Osteoblast (primary cell): ENCODE results near the gene SH2D5. TPM values are rescaled to one million over a fixed set of nuclear protein-coding genes. Genes with fewer than 3 reads are reported as not detected.

Experiments used
- DNase-seq: peaks from one replicate; pipeline ENCODE4 v3.0.0; 2011; ENCODE audit warnings: low spot score, mixed read lengths; ENCODE audit not compliant: insufficient read length; ENCODE audit errors: missing footprints
- H2AFZ ChIP-seq: 2 replicates; pipeline ENCODE4 v1.6.0; 2011; ENCODE audit warnings: mild to moderate bottlenecking, low read length
- H3K27ac ChIP-seq: 2 replicates; pipeline ENCODE4 v1.5.1; 2011; ENCODE audit warnings: mild to moderate bottlenecking, low read depth, low read length, moderate library complexity
- H3K27me3 ChIP-seq: 2 replicates; pipeline ENCODE4 v1.6.0; 2012; ENCODE audit warnings: mild to moderate bottlenecking, control low read depth, inconsistent platforms, low read length, moderate library complexity; ENCODE audit not compliant: insufficient read depth
- H3K36me3 ChIP-seq: 2 replicates; pipeline ENCODE4 v1.5.1; 2011; ENCODE audit warnings: mild to moderate bottlenecking, low read length, control low read depth, moderate library complexity; ENCODE audit not compliant: insufficient read depth
- H3K4me1 ChIP-seq: 2 replicates; pipeline ENCODE4 v1.5.1; 2011; ENCODE audit warnings: mild to moderate bottlenecking, low read length, control low read depth, moderate library complexity; ENCODE audit not compliant: insufficient read depth
- H3K4me2 ChIP-seq: 2 replicates; pipeline ENCODE4 v1.6.0; 2011; ENCODE audit warnings: mild to moderate bottlenecking, low read length; ENCODE audit not compliant: insufficient read depth
- H3K4me3 ChIP-seq: fragments of 200-600 bp; sonication (generic); 3 replicates; pipeline ENCODE4 v1.5.1; 2012; ENCODE audit warnings: mild to moderate bottlenecking, low read length, inconsistent platforms; ENCODE audit not compliant: insufficient read depth
- H3K79me2 ChIP-seq: 2 replicates; pipeline ENCODE4 v1.6.0; 2012; ENCODE audit warnings: mild to moderate bottlenecking, low read length, control low read depth, inconsistent platforms; ENCODE audit not compliant: insufficient read depth
- H3K9me3 ChIP-seq: 2 replicates; pipeline ENCODE4 v1.5.1; 2011; ENCODE audit warnings: low read depth, low read length, control low read depth
- H4K20me1 ChIP-seq: 2 replicates; pipeline ENCODE4 v1.6.0; 2012; ENCODE audit warnings: mild to moderate bottlenecking, low read length, control low read depth; ENCODE audit not compliant: insufficient read depth
- CTCF ChIP-seq: IDR thresholded peaks from 2 replicates; pipeline ENCODE4 v1.5.1; 2011; ENCODE audit warnings: mild to moderate bottlenecking, low read depth, low read length, moderate library complexity; ENCODE audit errors: extremely low read depth
- total RNA-seq: library from RNA; depleted of rRNA; stranded (reverse); fragments of >200 nt; gene quantifications from 2 replicates; pipeline ENCODE4 v1.2.3, GENCODE V29; 2012

Gene SH2D5
- total RNA-seq, 1 donor: 1.4 TPM

- peaks cover 3% of the 10 kb centered on the region for H3K4me1 ChIP-seq
- TF ChIP-seq CTCF: no peak
- H2AFZ ChIP-seq: no peak overlapping the region
- H3K27me3 ChIP-seq: no peaks in the 10 kb centered on the region
- no peaks in the 10 kb centered on the region for H3K9me3 ChIP-seq
- no peaks in the 10 kb centered on the region for H4K20me1 ChIP-seq
- peak; percentile 38 for DNase-seq
- H3K36me3 ChIP-seq: no peaks in the 10 kb centered on the region
- no peaks in the 10 kb centered on the region for H3K79me2 ChIP-seq
- no peak overlapping the region for H3K4me3 ChIP-seq
- H3K27ac ChIP-seq: no peak overlapping the region
- no peak overlapping the region for H3K4me2 ChIP-seq
Observed at GRCh38 chr1:20691872-20692271, 40.6 kb downstream of the SH2D5 start.

GRCh38 chr1:20689645-20690056 lies 42.9 kb downstream of the SH2D5 start:
- no peaks in the 10 kb centered on the region for H3K36me3 ChIP-seq
- no peak overlapping the region for H3K4me2 ChIP-seq
- H3K79me2 ChIP-seq: no peaks in the 10 kb centered on the region
- H3K27ac ChIP-seq: no peak overlapping the region
- H3K4me3 ChIP-seq: no peak overlapping the region
- H2AFZ ChIP-seq: no peak overlapping the region
- H4K20me1 ChIP-seq: no peaks in the 10 kb centered on the region
- H3K9me3 ChIP-seq: no peaks in the 10 kb centered on the region
- DNase-seq: peak; percentile 23
- no peaks in the 10 kb centered on the region for H3K27me3 ChIP-seq
- TF ChIP-seq CTCF: no peak
- no peaks in the 10 kb centered on the region for H3K4me1 ChIP-seq

GRCh38 chr1:20686883-20687725 lies 45.4 kb downstream of the SH2D5 start:
- Histone ChIP-seq H3K4me3 (no peak overlapping the region), H3K9me3 (no peaks in the 10 kb centered on the region), H3K4me2 (no peak overlapping the region), H3K27me3 (no peaks in the 10 kb centered on the region), H2AFZ (no peak overlapping the region), H3K27ac (no peak overlapping the region), H3K79me2 (no peaks in the 10 kb centered on the region), H3K4me1 (no peaks in the 10 kb centered on the region), H3K36me3 (no peaks in the 10 kb centered on the region), H4K20me1 (no peaks in the 10 kb centered on the region)
- DNase-seq: peak; percentile 69
- no peak for TF ChIP-seq CTCF

- Histone ChIP-seq H3K4me1 (no peaks in the 10 kb centered on the region), H3K27ac (no peak overlapping the region), H4K20me1 (no peaks in the 10 kb centered on the region), H2AFZ (no peak overlapping the region), H3K27me3 (no peaks in the 10 kb centered on the region), H3K4me2 (no peak overlapping the region), H3K9me3 (no peaks in the 10 kb centered on the region), H3K4me3 (no peak overlapping the region), H3K36me3 (no peaks in the 10 kb centered on the region), H3K79me2 (no peaks in the 10 kb centered on the region)
- no peak for TF ChIP-seq CTCF
- DNase-seq: peak; percentile 44
Observed at GRCh38 chr1:20685741-20686140, 46.8 kb downstream of the SH2D5 start.
